Lower leg skin (tissue), 4 donors: ENCODE data around the gene CAMK1G. TPM values are rescaled to one million over a fixed set of nuclear protein-coding genes. Genes with fewer than 3 reads are reported as not detected.
A peak's percentile ranks its signal among the peaks of the same experiment; 100 is the strongest.

Experiments
- DNase-seq, 2 donors: peaks; one replicate each; pipeline ENCODE4 v3.0.0-alpha.2; 2019; ENCODE audit warnings: low spot score in 2 of 2
- H3K4me3 ChIP-seq: fragments of 200-600 bp; sonication (generic); 2 replicates; pipeline ENCODE4 v1.5.1; 2017; ENCODE audit warnings: mild to moderate bottlenecking, low read depth; ENCODE audit not compliant: poor library complexity, severe bottlenecking
- POLR2A ChIP-seq, 2 donors: fragments of 450-650 bp; IDR thresholded peaks; one replicate each; pipeline ENCODE4 v1.6.1; 2016 to 2017; ENCODE audit warnings: antibody characterized with exemption in 2 of 2, mild to moderate bottlenecking in 1 of 2, moderate library complexity in 1 of 2
- WGBS, 2 donors: methylation state at CpG; one replicate each; pipeline ENCODE4 v1.1.5; 2018; 5-methylcytosine and 5-hydroxymethylcytosine counted together
- intact Hi-C: fragments of 100-400 bp; cut with DNase I; formaldehyde crosslinking; loops from one replicate; pipeline ENCODE4 v1.15.0; 2023; ENCODE audit warnings: low total_unique reads
- total RNA-seq, 4 donors: library from RNA; depleted of rRNA; stranded (reverse); fragments of >200 nt; gene quantifications; one replicate each; pipeline ENCODE4 v1.1.0, GENCODE V29; 2016
- TF ChIP-seq, protein P1 (sequence below), 3 donors: fragments of 450-650 bp; IDR thresholded peaks; one replicate each; pipeline ENCODE4 v1.5.1; 2016; ENCODE audit warnings: antibody characterized with exemption in 3 of 3, mild to moderate bottlenecking in 3 of 3, moderate library complexity in 2 of 3

CAMK1G gene
- total RNA-seq, 4 donors from 2014 or later, result 1.8 TPM; not detected in 3

DNA sequence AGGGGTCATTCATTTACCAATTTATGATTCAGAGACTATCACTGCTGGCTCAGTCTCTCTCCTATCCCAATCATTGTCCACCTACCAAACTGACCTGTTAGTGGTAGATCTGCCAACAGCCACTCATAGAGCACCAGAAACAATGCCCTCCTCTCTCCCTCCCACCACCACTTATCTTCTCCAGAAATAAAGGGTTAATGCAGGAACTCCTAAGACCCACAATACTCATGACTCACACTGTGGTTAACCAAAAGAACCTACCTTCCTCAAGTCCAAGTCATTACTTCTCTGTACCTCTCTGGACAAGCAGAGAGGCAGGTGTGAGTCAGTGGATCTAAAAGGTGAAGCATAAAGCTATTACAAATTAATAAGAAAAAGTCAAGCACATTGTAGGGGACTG lies 40.9 kb upstream of the CAMK1G start:
- intact Hi-C loops, result no loop called here
- DNase-seq, result peak in 1 of 2 donors; percentile 0
- TF ChIP-seq, protein P1, sequence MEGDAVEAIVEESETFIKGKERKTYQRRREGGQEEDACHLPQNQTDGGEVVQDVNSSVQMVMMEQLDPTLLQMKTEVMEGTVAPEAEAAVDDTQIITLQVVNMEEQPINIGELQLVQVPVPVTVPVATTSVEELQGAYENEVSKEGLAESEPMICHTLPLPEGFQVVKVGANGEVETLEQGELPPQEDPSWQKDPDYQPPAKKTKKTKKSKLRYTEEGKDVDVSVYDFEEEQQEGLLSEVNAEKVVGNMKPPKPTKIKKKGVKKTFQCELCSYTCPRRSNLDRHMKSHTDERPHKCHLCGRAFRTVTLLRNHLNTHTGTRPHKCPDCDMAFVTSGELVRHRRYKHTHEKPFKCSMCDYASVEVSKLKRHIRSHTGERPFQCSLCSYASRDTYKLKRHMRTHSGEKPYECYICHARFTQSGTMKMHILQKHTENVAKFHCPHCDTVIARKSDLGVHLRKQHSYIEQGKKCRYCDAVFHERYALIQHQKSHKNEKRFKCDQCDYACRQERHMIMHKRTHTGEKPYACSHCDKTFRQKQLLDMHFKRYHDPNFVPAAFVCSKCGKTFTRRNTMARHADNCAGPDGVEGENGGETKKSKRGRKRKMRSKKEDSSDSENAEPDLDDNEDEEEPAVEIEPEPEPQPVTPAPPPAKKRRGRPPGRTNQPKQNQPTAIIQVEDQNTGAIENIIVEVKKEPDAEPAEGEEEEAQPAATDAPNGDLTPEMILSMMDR (IDR thresholded peaks at IDR 0.05), result no peak
- no peak for TF ChIP-seq POLR2A (IDR thresholded peaks at IDR 0.05)
- no peak overlapping the region for H3K4me3 ChIP-seq

DNA sequence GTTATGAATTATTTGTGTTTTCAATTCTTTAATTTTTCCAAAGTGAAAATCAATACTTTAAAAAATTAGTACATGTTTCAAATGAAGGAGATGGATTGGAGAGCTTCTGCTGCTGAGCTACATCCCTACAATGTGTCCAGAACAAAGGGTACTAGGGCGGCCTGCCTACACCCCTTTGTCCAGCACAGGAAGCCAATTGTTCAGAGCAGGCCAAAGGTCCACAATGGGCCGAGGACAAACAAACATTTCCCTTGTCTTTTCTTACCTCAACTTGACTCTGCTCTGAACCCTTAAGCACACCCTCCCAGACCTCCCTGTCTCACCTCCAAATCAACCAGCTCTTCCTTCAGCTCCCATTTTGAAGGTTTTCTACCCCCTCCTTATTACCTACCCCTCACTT lies 39.4 kb upstream of the CAMK1G start:
- WGBS, 2 donors, result 77 to 89% methylated on average over 2 of the region's 2 CpGs
- H3K4me3 ChIP-seq, result no peak overlapping the region
- intact Hi-C loops, result no loop called here
- no peak for TF ChIP-seq POLR2A (IDR thresholded peaks at IDR 0.05)
- TF ChIP-seq, protein P1 (IDR thresholded peaks at IDR 0.05), result no peak
- DNase-seq, result peak in 1 of 2 donors; percentile 2

DNA sequence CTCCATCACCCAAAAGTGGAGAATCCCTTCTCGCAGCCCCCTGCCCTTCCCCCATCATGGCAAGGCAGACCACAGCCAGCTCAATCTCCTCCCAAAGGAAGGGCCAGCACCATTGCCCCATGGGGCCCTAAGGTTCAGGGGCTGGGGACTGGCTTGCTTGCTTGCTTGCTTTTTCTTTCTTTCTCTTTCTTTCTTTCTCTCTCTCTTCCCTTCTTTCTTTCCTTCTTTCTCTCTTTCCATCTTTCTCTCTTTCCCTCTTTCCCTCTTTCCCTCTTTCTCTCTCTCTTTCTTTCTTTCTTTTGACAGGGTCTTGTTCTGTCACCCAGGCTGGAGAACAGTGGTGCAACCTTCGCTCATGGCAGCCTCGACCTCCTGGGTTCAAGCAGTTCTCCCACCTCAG lies 38.1 kb upstream of the CAMK1G start:
- TF ChIP-seq POLR2A (IDR thresholded peaks at IDR 0.05), result no peak
- TF ChIP-seq, protein P1 (IDR thresholded peaks at IDR 0.05), result no peak
- H3K4me3 ChIP-seq, result no peak overlapping the region
- no peak for DNase-seq
- intact Hi-C loops, result no loop called here
- 96 to 98% methylated on average over 3 of the region's 3 CpGs for WGBS, 2 donors

DNA sequence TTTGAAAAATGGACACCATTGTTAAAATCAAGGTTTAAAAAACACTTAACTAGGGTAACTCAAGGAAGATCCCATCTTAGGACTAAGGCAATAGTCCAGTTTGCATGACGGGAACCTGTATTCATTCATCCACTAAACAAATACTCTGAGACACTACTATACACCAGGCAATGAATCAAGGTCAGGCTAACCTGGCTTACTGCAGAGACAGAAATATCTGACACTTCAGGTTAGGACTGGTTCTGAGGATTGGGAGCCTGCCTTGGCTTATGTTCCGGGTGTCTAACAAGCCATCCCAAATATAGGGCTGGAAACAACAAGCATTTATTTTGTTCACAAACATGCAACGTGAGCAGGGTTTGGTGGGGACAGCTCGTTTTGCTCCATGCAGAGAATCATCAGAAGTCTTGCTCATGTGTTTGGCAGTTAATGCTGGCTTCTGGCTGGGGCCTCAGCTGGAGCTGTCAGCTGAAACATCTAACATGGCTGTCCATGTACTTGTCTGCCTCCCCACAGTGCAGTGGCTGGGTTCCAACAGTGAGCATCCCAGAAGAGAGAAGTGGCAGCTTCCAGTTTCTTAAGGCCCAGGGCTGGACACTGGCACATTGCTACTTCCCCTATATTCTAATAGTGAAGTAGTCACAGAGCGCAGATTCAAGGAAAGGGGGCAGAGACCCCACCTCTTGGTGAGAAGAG lies 37.0 kb upstream of the CAMK1G start:
- peak in 1 of 2 donors; percentile 56 for DNase-seq
- intact Hi-C loops, result no loop called here
- WGBS, 2 donors, result 40 to 44% methylated on average over 5 of the region's 5 CpGs
- H3K4me3 ChIP-seq, result no peak overlapping the region
- TF ChIP-seq, protein P1 (IDR thresholded peaks at IDR 0.05), result no peak
- TF ChIP-seq POLR2A (IDR thresholded peaks at IDR 0.05), result no peak

DNA sequence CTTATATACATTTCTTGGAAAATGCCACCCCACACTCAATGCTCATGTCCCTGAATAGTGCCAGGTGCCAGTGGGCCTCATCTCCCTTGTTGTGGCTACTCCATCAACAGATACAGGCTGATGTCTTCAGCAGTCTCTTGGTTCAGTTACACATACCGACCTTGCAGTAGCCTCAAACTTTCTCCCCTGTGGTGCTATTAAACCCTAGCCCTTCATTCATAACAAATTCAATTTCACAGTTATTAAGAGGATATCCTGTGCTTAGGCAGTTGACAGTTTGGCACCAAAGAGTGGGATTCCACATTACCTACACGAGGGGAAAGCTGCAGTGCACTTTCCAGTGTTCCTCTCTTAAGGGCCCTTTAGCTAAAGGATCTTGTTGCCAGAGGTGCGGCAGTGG lies 35.9 kb upstream of the CAMK1G start:
- 69 to 75% methylated on average over 3 of the region's 3 CpGs for WGBS, 2 donors
- peak in 1 of 2 donors; percentile 54 for DNase-seq
- H3K4me3 ChIP-seq, result no peak overlapping the region
- no peak for TF ChIP-seq POLR2A (IDR thresholded peaks at IDR 0.05)
- TF ChIP-seq, protein P1 (IDR thresholded peaks at IDR 0.05), result no peak
- intact Hi-C loops, result no loop called here
